Neuronal stem cell (in vitro differentiated cells): ENCODE measurements around the gene RRM2.
"Not testable (repeated sequence)": the region's sequence is repeated elsewhere in the genome, so short reads cannot be mapped to it uniquely, and the experiment has no call there.

ENCODE experiments used
- DNase-seq: peaks from one replicate; pipeline ENCODE4 v3.0.0-alpha.2; 2013; ENCODE audit warnings: low spot score
- H2AFZ ChIP-seq: one replicate; pipeline ENCODE4 v1.6.1; 2013; ENCODE audit warnings: mild to moderate bottlenecking, low read length, inconsistent platforms
- H2AK5ac ChIP-seq: 2 replicates; pipeline ENCODE4 v1.6.1; 2013; ENCODE audit warnings: low read depth, mild to moderate bottlenecking, inconsistent platforms, low read length, moderate library complexity, mixed read lengths
- H2BK120ac ChIP-seq: 2 replicates; pipeline ENCODE4 v1.6.1; 2013; ENCODE audit warnings: low read depth, mild to moderate bottlenecking, inconsistent platforms, low read length, moderate library complexity, mixed read lengths
- H2BK12ac ChIP-seq: one replicate; pipeline ENCODE4 v1.6.1; 2013; ENCODE audit warnings: low read length, inconsistent platforms
- H2BK15ac ChIP-seq: 2 replicates; pipeline ENCODE4 v1.6.1; 2013; ENCODE audit warnings: mild to moderate bottlenecking, low read length, inconsistent platforms, mixed read lengths
- H2BK5ac ChIP-seq: one replicate; pipeline ENCODE4 v1.6.1; 2013; ENCODE audit warnings: inconsistent platforms, mild to moderate bottlenecking, low read length, moderate library complexity
- H3K14ac ChIP-seq: one replicate; pipeline ENCODE4 v1.6.1; 2013; ENCODE audit warnings: low read length, inconsistent platforms
- H3K18ac ChIP-seq: 2 replicates; pipeline ENCODE4 v1.6.1; 2013; ENCODE audit warnings: low read length, inconsistent platforms
- H3K23ac ChIP-seq: 2 replicates; pipeline ENCODE4 v1.6.1; 2013; ENCODE audit warnings: low read depth, mild to moderate bottlenecking, mixed read lengths, low read length, inconsistent platforms; ENCODE audit not compliant: poor library complexity
- H3K27ac ChIP-seq: replicated peaks from 3 replicates; pipeline ENCODE4 v1.5.1; 2013; ENCODE audit warnings: low read length, inconsistent platforms
- H3K27me3 ChIP-seq, 3 experiments: 2 replicates each; pipeline ENCODE4 v1.6.1; 2013; ENCODE audit warnings: low read length in 3 of 3, mild to moderate bottlenecking in 2 of 3, inconsistent platforms in 1 of 3, low read depth in 1 of 3, mixed read lengths in 1 of 3, moderate library complexity in 1 of 3; ENCODE audit not compliant: control insufficient read depth in 3 of 3, insufficient read depth in 3 of 3
- H3K36me3 ChIP-seq, 2 donors: replicated peaks in 1 of 2; 2 replicates each; pipeline ENCODE4 v1.6.1; 2013; ENCODE audit warnings: low read length in 2 of 2; ENCODE audit not compliant: control insufficient read depth in 2 of 2, insufficient read depth in 2 of 2
- H3K4ac ChIP-seq: 2 replicates; pipeline ENCODE4 v1.6.1; 2013; ENCODE audit warnings: inconsistent platforms, mild to moderate bottlenecking, low read length, moderate library complexity
- H3K4me1 ChIP-seq, 2 donors: 1 replicate in 1 of 2; 2 replicates in 1 of 2; pipeline ENCODE4 v1.6.1; 2013; ENCODE audit warnings: low read length in 2 of 2, low read depth in 1 of 2; ENCODE audit not compliant: control insufficient read depth in 2 of 2, insufficient read depth in 1 of 2
- H3K4me2 ChIP-seq: one replicate; pipeline ENCODE4 v1.6.1; 2013; ENCODE audit warnings: mild to moderate bottlenecking, low read length, inconsistent platforms; ENCODE audit not compliant: insufficient read depth, poor library complexity, severe bottlenecking
- H3K4me3 ChIP-seq, 2 donors: 2 replicates each; pipeline ENCODE4 v1.5.1; 2013; ENCODE audit warnings: low read length in 2 of 2, mild to moderate bottlenecking in 2 of 2, inconsistent platforms in 1 of 2, moderate library complexity in 1 of 2
- H3K79me1 ChIP-seq: one replicate; pipeline ENCODE4 v1.6.1; 2013; ENCODE audit warnings: low read depth, mild to moderate bottlenecking, inconsistent platforms, low read length, moderate library complexity
- H3K9ac ChIP-seq: one replicate; pipeline ENCODE4 v1.6.1; 2013; ENCODE audit warnings: mild to moderate bottlenecking, low read depth, low read length, inconsistent platforms; ENCODE audit not compliant: poor library complexity
- H3K9me3 ChIP-seq, 2 donors: replicated peaks in 1 of 2; 2 replicates each; pipeline versions ENCODE3 to v1.6.1; 2013; ENCODE audit warnings: low read length in 2 of 2, mild to moderate bottlenecking in 2 of 2, inconsistent platforms in 1 of 2, low read depth in 1 of 2, mixed read lengths in 1 of 2, moderate library complexity in 1 of 2; ENCODE audit not compliant: control insufficient read depth in 2 of 2, insufficient read depth in 1 of 2
- H4K8ac ChIP-seq: one replicate; pipeline ENCODE4 v1.6.1; 2013; ENCODE audit warnings: low read depth, mild to moderate bottlenecking, inconsistent platforms, low read length, moderate library complexity
- H4K91ac ChIP-seq: one replicate; pipeline ENCODE4 v1.6.1; 2013; ENCODE audit warnings: low read length, low read depth, mild to moderate bottlenecking, inconsistent platforms; ENCODE audit not compliant: poor library complexity
- whole genome bisulfite sequencing, 2 donors: extraction: QIAGEN DNeasy Blood & Tissue Kit; methylation state at CpG; one replicate each; pipeline ENCODE4 v1.1.7; 2013; ENCODE audit warnings: missing lambda C conversion rate in 2 of 2, mixed read lengths in 1 of 2; ENCODE audit not compliant: insufficient read length in 2 of 2, insufficient replicate concordance in 1 of 2; ENCODE audit errors: extremely low coverage in 2 of 2; 5-methylcytosine and 5-hydroxymethylcytosine counted together

Gene RRM2

GRCh38 chr2:10091889-10092244 is 30.7 kb upstream of the RRM2 start:
- not testable (repeated sequence) for DNase-seq, H3K4me2 ChIP-seq, H2AK5ac ChIP-seq, H3K23ac ChIP-seq, H3K9me3 ChIP-seq, H4K91ac ChIP-seq, H3K4me3 ChIP-seq, H3K27ac ChIP-seq, H2BK15ac ChIP-seq, H3K18ac ChIP-seq, H2BK12ac ChIP-seq, H3K9ac ChIP-seq, H3K79me1 ChIP-seq, H4K8ac ChIP-seq, H2BK120ac ChIP-seq, H3K14ac ChIP-seq, H2AFZ ChIP-seq, H3K4ac ChIP-seq, H2BK5ac ChIP-seq, H3K36me3 ChIP-seq
- no CpG with 5 or more reads among the region's 2 CpGs for WGBS, 2 donors
- Histone ChIP-seq H3K4me1 (peaks cover 15 to 21% of the 10 kb centered on the region in 2 donors), H3K27me3 (peaks cover 0 to 12% (median 0%) of the 10 kb centered on the region in 3 experiments)

GRCh38 chr2:10094271-10094814 is 28.2 kb upstream of the RRM2 start:
- peak overlapping the region; percentile 1 for H2BK5ac ChIP-seq
- peaks cover 18 to 21% of the 10 kb centered on the region in 2 donors for H3K4me1 ChIP-seq
- H2BK12ac ChIP-seq = no peak overlapping the region
- DNase-seq = no peak
- WGBS, 2 donors = no CpG with 5 or more reads among the region's 13 CpGs
- H3K9me3 ChIP-seq = no peaks in the 10 kb centered on the region
- no peaks in the 10 kb centered on the region for H3K79me1 ChIP-seq
- H3K4ac ChIP-seq = no peak overlapping the region
- no peak overlapping the region for H3K18ac ChIP-seq
- H3K4me3 ChIP-seq = no peak overlapping the region
- no peak overlapping the region for H4K8ac ChIP-seq
- no peak overlapping the region for H4K91ac ChIP-seq
- H2BK15ac ChIP-seq = no peak overlapping the region
- no peak overlapping the region for H2AK5ac ChIP-seq
- H3K14ac ChIP-seq = no peak overlapping the region
- H3K23ac ChIP-seq = no peak overlapping the region
- no peak overlapping the region for H2BK120ac ChIP-seq
- no peak overlapping the region for H3K9ac ChIP-seq
- H2AFZ ChIP-seq = no peak overlapping the region
- H3K36me3 ChIP-seq = no peaks in the 10 kb centered on the region
- no peak overlapping the region for H3K4me2 ChIP-seq
- peaks cover 0 to 5% (median 0%) of the 10 kb centered on the region in 3 experiments for H3K27me3 ChIP-seq
- H3K27ac ChIP-seq = no peak overlapping the region

GRCh38 chr2:10095175-10095574 is 27.4 kb upstream of the RRM2 start:
- H3K9me3 ChIP-seq = no peaks in the 10 kb centered on the region
- DNase-seq = no peak
- no peak overlapping the region for H2BK120ac ChIP-seq
- no peak overlapping the region for H3K18ac ChIP-seq
- H3K27me3 ChIP-seq = no peaks in the 10 kb centered on the region
- H3K4me1 ChIP-seq = peaks cover 18 to 21% of the 10 kb centered on the region in 2 donors
- H3K9ac ChIP-seq = no peak overlapping the region
- H2BK12ac ChIP-seq = no peak overlapping the region
- no peak overlapping the region for H4K8ac ChIP-seq
- no peaks in the 10 kb centered on the region for H3K36me3 ChIP-seq
- no peak overlapping the region for H3K4me2 ChIP-seq
- H3K4ac ChIP-seq = no peak overlapping the region
- H3K23ac ChIP-seq = no peak overlapping the region
- no peaks in the 10 kb centered on the region for H3K79me1 ChIP-seq
- WGBS, 2 donors = no CpG with 5 or more reads among the region's 9 CpGs
- H2AFZ ChIP-seq = peak overlapping the region; percentile 63
- H3K4me3 ChIP-seq = no peak overlapping the region
- H2BK5ac ChIP-seq = peak overlapping the region; percentile 1
- no peak overlapping the region for H2AK5ac ChIP-seq
- no peak overlapping the region for H4K91ac ChIP-seq
- no peak overlapping the region for H3K14ac ChIP-seq
- H2BK15ac ChIP-seq = no peak overlapping the region
- H3K27ac ChIP-seq = no peak overlapping the region

GRCh38 chr2:10096641-10097040 is 25.9 kb upstream of the RRM2 start:
- Histone ChIP-seq H3K36me3 (no peaks in the 10 kb centered on the region), H3K79me1 (no peaks in the 10 kb centered on the region), H2BK5ac (no peak overlapping the region), H3K4me2 (no peak overlapping the region), H3K4me3 (no peak overlapping the region), H3K23ac (no peak overlapping the region), H4K8ac (no peak overlapping the region), H2BK15ac (no peak overlapping the region), H3K4me1 (peaks cover 18 to 27% of the 10 kb centered on the region in 2 donors), H3K14ac (no peak overlapping the region), H4K91ac (no peak overlapping the region), H3K4ac (no peak overlapping the region), H3K9ac (no peak overlapping the region), H3K27me3 (no peaks in the 10 kb centered on the region), H2AFZ (no peak overlapping the region), H3K18ac (peak overlapping the region; percentile 58), H2BK12ac (no peak overlapping the region), H3K27ac (no peak overlapping the region), H2AK5ac (no peak overlapping the region), H3K9me3 (no peaks in the 10 kb centered on the region), H2BK120ac (no peak overlapping the region)
- no peak for DNase-seq
- no CpG with 5 or more reads among the region's 10 CpGs for WGBS, 2 donors
